GM13976 (cell line): ENCODE results near the gene BMERB1.

Source experiments
- DNase-seq: peaks from one replicate; pipeline ENCODE4 v3.0.0; 2012; ENCODE audit warnings: low spot score
- in situ Hi-C: fragments of 300-500 bp; cut with MboI; formaldehyde crosslinking; loops from one replicate; pipeline ENCODE4 v1.12.0; 2022; ENCODE audit warnings: low sequenced_read_pairs, mixed read lengths, inconsistent platforms; ENCODE audit not compliant: unreplicated experiment
- TF ChIP-seq, protein P1 (sequence below): IDR thresholded peaks from 2 replicates; pipeline ENCODE4 v1.5.1; 2012; ENCODE audit warnings: borderline replicate concordance, mild to moderate bottlenecking; ENCODE audit not compliant: insufficient read depth; ENCODE audit errors: extremely low read depth, missing control alignments, control extremely low read depth

The BMERB1 gene

DNA sequence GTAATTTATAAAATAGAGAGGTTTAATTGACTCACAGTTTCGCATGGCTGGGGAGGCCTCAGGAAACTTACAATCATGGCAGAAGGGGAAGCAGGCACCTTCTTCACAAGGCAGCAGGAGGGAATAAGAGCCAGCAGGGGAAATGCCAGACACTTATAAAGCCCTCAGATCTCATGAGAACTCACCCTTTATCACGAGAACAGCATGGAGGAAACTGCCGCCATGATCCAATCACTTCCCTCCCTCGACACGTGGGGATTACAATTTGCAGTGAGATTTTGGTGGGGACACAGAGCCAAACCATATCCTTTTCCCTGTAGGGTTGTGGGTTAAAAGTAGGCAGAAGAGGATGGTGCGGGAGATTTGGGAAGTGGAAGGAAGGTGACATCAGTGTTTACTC is 101.4 kb downstream of the BMERB1 start:
- TF ChIP-seq, protein P1, sequence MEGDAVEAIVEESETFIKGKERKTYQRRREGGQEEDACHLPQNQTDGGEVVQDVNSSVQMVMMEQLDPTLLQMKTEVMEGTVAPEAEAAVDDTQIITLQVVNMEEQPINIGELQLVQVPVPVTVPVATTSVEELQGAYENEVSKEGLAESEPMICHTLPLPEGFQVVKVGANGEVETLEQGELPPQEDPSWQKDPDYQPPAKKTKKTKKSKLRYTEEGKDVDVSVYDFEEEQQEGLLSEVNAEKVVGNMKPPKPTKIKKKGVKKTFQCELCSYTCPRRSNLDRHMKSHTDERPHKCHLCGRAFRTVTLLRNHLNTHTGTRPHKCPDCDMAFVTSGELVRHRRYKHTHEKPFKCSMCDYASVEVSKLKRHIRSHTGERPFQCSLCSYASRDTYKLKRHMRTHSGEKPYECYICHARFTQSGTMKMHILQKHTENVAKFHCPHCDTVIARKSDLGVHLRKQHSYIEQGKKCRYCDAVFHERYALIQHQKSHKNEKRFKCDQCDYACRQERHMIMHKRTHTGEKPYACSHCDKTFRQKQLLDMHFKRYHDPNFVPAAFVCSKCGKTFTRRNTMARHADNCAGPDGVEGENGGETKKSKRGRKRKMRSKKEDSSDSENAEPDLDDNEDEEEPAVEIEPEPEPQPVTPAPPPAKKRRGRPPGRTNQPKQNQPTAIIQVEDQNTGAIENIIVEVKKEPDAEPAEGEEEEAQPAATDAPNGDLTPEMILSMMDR = no peak
- DNase-seq = no peak
- in situ Hi-C loops = loop anchor here (25.0 kb wide), 1 partner anchor 627 kb away; no protein-coding TSS in a partner anchor

DNA sequence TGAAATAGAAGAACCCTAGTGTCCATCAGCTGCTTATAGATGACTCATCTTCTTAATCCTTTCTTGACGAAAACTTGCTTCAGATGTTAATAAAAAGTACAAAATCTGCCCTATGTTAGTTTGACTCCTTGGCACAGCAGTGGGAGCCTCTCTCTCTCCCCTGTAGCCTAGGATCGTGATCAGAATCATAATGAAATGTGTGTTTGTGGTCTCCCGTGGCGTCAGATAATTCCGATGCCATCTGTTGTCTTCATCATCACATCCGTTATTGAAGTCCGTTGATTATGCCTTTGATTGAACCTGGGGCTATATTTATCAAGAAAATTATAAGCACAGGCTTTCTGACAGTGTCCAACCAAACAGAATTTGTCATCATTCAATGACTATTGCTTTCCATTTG is 102.5 kb downstream of the BMERB1 start:
- in situ Hi-C loops = loop anchor here (25.0 kb wide), 1 partner anchor 625 kb away; no protein-coding TSS in a partner anchor
- TF ChIP-seq, protein P1 = no peak
- DNase-seq = no peak

DNA sequence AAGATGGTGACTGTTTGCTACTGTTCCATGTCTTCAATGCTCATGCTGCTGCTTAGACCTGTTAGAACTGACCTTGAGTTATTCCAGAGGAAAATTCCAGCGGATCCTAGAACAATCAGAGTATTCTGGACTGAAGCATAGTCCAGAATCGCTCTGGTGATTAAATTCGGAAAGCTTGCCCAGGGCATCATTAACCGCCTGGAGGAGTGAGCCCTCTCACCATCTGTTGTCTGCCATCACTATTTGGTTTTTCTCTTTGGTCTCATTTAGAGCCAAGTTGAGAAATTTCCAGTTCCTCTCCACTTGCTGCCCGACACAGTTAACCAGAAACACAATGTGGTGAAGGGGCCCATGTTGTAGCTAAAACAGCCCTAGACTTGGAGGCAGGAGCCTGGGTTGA is 104.1 kb downstream of the BMERB1 start:
- TF ChIP-seq, protein P1 = no peak
- DNase-seq = no peak
- in situ Hi-C loops = loop anchor here (25.0 kb wide), 1 partner anchor 624 kb away; no protein-coding TSS in a partner anchor

DNA sequence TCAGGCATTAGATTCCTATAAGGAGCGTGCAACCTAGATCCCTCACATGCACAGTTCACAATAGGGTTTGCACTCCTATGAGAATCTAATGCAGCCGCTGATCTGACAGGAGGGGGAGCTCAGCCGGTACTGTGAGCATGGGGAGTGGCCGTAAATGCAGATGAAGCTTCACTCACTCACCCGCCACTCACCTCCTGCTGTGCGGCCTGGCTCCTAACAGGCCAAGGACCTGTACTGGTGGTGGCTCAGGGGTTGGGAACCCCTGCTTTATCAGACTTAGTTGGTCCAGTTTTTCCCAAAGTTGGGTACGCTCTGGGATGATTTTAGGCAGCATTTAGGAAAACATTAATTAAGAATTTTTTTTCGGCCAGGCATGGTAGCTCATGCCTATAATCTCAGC is 104.8 kb downstream of the BMERB1 start:
- in situ Hi-C loops = loop anchor here (25.0 kb wide), 1 partner anchor 623 kb away; no protein-coding TSS in a partner anchor
- TF ChIP-seq, protein P1 = no peak
- no peak for DNase-seq

DNA sequence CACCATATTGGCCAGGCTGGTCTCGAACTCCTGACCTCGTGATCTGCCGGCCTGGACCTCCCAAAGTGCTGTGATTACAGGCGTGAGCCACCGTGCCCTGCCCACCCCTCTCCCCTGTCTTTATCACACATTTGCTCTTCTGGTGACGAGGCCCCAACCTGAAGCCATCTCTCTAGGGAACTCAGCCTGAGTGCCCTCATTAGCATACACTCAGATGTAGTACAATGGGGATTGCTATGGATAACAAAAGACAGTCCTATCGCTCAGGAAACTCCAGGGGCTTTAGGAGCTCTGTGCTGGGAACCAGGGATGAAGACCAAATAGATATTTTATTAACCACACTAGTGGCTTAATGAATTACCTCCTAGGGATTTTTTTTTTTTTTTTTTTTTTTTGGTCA is 107.9 kb downstream of the BMERB1 start:
- in situ Hi-C loops = loop anchor here (25.0 kb wide), 1 partner anchor 620 kb away; no protein-coding TSS in a partner anchor
- no peak for DNase-seq
- TF ChIP-seq, protein P1 = no peak

DNA sequence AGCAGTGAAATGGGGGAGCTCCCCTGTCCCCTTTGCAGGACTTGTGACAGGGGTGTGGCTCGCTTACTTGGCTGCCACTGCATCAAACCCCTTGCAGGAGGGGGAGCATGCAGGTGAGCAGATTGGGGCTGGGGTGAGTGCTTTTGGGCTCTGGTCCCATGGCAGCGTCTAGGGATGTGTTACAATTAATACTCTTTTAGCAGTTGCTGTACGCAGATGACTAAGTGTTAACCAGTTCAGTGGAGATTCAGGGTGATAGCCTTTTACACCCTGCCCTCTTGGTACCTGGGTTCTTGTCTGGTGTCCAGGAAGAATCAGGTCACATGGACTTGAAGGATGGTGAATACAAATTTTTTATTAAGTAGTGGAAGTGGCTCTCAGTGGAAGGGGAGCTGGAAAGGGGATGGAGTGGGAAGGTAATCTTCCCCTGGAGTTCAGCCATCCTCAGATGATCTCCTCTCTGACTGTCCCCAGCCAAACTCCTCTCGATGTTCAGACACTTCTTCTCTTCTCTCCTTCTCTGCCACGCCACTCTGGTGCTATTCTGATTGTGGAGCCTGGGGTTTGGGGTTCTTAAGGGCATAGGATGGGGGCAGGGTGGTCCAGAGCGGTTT is 108.5 kb downstream of the BMERB1 start:
- in situ Hi-C loops = loop anchor here (25.0 kb wide), 1 partner anchor 619 kb away; no protein-coding TSS in a partner anchor
- no peak for DNase-seq
- TF ChIP-seq, protein P1 = no peak
